OCI-LY1 (cell line): ENCODE results near the gene CLECL1.
"Not testable (repeated sequence)": the region's sequence is repeated elsewhere in the genome, so short reads cannot be mapped to it uniquely, and the experiment has no call there.

Experiments used
- H2AFZ ChIP-seq: fragments of 200-600 bp; sonication (generic), shearing (Covaris generic); 2 replicates; pipeline ENCODE4 v1.6.0; 2014; ENCODE audit warnings: antibody characterized with exemption, mild to moderate bottlenecking, low read length
- H3F3A ChIP-seq: fragments of 200-600 bp; sonication (generic), shearing (Covaris generic); 2 replicates; pipeline ENCODE4 v1.6.0; 2014; ENCODE audit warnings: mild to moderate bottlenecking, antibody characterized with exemption, low read length, moderate library complexity; ENCODE audit not compliant: insufficient read depth
- H3K27ac ChIP-seq: fragments of 200-600 bp; sonication (generic); 2 replicates; pipeline ENCODE4 v1.5.1; 2014; ENCODE audit warnings: low read length, mixed run types, mild to moderate bottlenecking, low read depth; ENCODE audit not compliant: poor library complexity, severe bottlenecking
- H3K27me3 ChIP-seq: fragments of 200-600 bp; sonication (generic); 2 replicates; pipeline ENCODE4 v1.6.0; 2014; ENCODE audit warnings: antibody characterized with exemption, mild to moderate bottlenecking, low read length, moderate library complexity; ENCODE audit not compliant: insufficient read depth
- H3K36me3 ChIP-seq: fragments of 200-600 bp; sonication (generic); 2 replicates; pipeline ENCODE4 v1.6.1; 2014; ENCODE audit warnings: mild to moderate bottlenecking, antibody characterized with exemption, low read length, moderate library complexity, mixed read lengths; ENCODE audit not compliant: insufficient read depth
- H3K4me1 ChIP-seq: fragments of 200-600 bp; sonication (generic); 2 replicates; pipeline ENCODE4 v1.5.1; 2014; ENCODE audit warnings: mild to moderate bottlenecking, low read length, moderate library complexity; ENCODE audit not compliant: insufficient read depth, severe bottlenecking
- H3K4me2 ChIP-seq: fragments of 200-600 bp; sonication (generic), shearing (Covaris generic); 2 replicates; pipeline ENCODE4 v1.6.1; 2014; ENCODE audit warnings: low read length
- H3K4me3 ChIP-seq: fragments of 200-600 bp; sonication (generic); 2 replicates; pipeline ENCODE4 v1.5.1; 2014; ENCODE audit warnings: low read length, low read depth, mild to moderate bottlenecking, mixed read lengths; ENCODE audit not compliant: poor library complexity, severe bottlenecking
- H3K79me2 ChIP-seq: fragments of 200-600 bp; shearing (Covaris generic); 2 replicates; pipeline ENCODE4 v1.6.1; 2016; ENCODE audit warnings: mixed run types, low read length, mixed read lengths; ENCODE audit not compliant: insufficient read depth
- H3K9ac ChIP-seq: fragments of 200-600 bp; sonication (generic), shearing (Covaris generic); 2 replicates; pipeline ENCODE4 v1.6.1; 2014; ENCODE audit warnings: mild to moderate bottlenecking, low read length, mixed read lengths
- H3K9me2 ChIP-seq: fragments of 200-600 bp; sonication (generic), shearing (Covaris generic); 2 replicates; pipeline ENCODE4 v1.6.1; 2014; ENCODE audit warnings: low read depth, mild to moderate bottlenecking, low read length, mixed read lengths
- H3K9me3 ChIP-seq: fragments of 200-600 bp; shearing (Covaris generic); 2 replicates; pipeline ENCODE4 v1.6.1; 2014; ENCODE audit warnings: low read length, mixed read lengths
- H4K20me1 ChIP-seq: fragments of 200-600 bp; sonication (generic), shearing (Covaris generic); 2 replicates; pipeline ENCODE4 v1.6.0; 2016; ENCODE audit warnings: mild to moderate bottlenecking, low read length; ENCODE audit not compliant: insufficient read depth
- CTCF ChIP-seq: fragments of 200-600 bp; sonication (generic), shearing (Covaris generic); IDR thresholded peaks from 2 replicates; pipeline ENCODE4 v1.5.1; 2017; ENCODE audit warnings: mild to moderate bottlenecking, antibody characterized with exemption, low read length, moderate library complexity, mixed read lengths
- EZH2 ChIP-seq: fragments of 200-600 bp; sonication (generic), shearing (Covaris generic); IDR thresholded peaks from 2 replicates; pipeline ENCODE4 v1.8.0; 2017; ENCODE audit warnings: borderline replicate concordance, mixed run types, mild to moderate bottlenecking, antibody characterized with exemption, low read length, moderate library complexity, mixed read lengths

Gene CLECL1

GRCh38 chr12:9695150-9695549, 37.7 kb downstream of the CLECL1 start:
- H3K4me3 ChIP-seq, H3K4me1 ChIP-seq, H3K27me3 ChIP-seq, H3K9ac ChIP-seq, H4K20me1 ChIP-seq, H3K27ac ChIP-seq, H3K79me2 ChIP-seq, H3K4me2 ChIP-seq, H2AFZ ChIP-seq, H3F3A ChIP-seq, H3K9me3 ChIP-seq, H3K9me2 ChIP-seq: not testable (repeated sequence)
- TF ChIP-seq CTCF, result peak; percentile 29; the same call in 1 of the 2 replicates
- H3K36me3 ChIP-seq, result peaks cover 55% of the 10 kb centered on the region

- no peaks in the 10 kb centered on the region for H3K27me3 ChIP-seq
- no peak overlapping the region for H3K27ac ChIP-seq
- H3K4me2 ChIP-seq, result no peak overlapping the region
- no peaks in the 10 kb centered on the region for H4K20me1 ChIP-seq
- no peaks in the 10 kb centered on the region for H3K4me1 ChIP-seq
- no peaks in the 10 kb centered on the region for H3F3A ChIP-seq
- no peak overlapping the region for H2AFZ ChIP-seq
- no peak overlapping the region for H3K9ac ChIP-seq
- no peaks in the 10 kb centered on the region for H3K79me2 ChIP-seq
- peaks cover 7% of the 10 kb centered on the region for H3K9me3 ChIP-seq
- no peak for TF ChIP-seq CTCF
- no peak for TF ChIP-seq EZH2
- no peaks in the 10 kb centered on the region for H3K9me2 ChIP-seq
- H3K36me3 ChIP-seq, result peaks cover 64% of the 10 kb centered on the region
- no peak overlapping the region for H3K4me3 ChIP-seq
Observed at GRCh38 chr12:9694241-9694640, 38.7 kb downstream of the CLECL1 start.

- TF ChIP-seq EZH2 (no peak), CTCF (no peak)
- Histone ChIP-seq H3K27me3 (no peaks in the 10 kb centered on the region), H3K4me2 (no peak overlapping the region)
Observed at GRCh38 chr12:9692909-9693308, 40.0 kb downstream of the CLECL1 start.

More at GRCh38 chr12:9692909-9693308, 40.0 kb downstream of the CLECL1 start:
- Histone ChIP-seq H3K9me3 (peaks cover 7% of the 10 kb centered on the region), H3K36me3 (peaks cover 77% of the 10 kb centered on the region), H3K9me2 (no peaks in the 10 kb centered on the region), H3K27ac (no peak overlapping the region), H3K9ac (no peak overlapping the region), H4K20me1 (no peaks in the 10 kb centered on the region), H3F3A (no peaks in the 10 kb centered on the region), H2AFZ (no peak overlapping the region), H3K4me3 (no peak overlapping the region), H3K79me2 (no peaks in the 10 kb centered on the region), H3K4me1 (no peaks in the 10 kb centered on the region)
